Stimulated activated CD8-positive, alpha-beta memory T cell treated with anti-CD3 and anti-CD28 coated beads, Interleukin-7, amount 100 ng/mL, for 1 hour (primary cell): ENCODE measurements around the gene CDSN.
A peak's percentile ranks its signal among the peaks of the same experiment; 100 is the strongest.

Source experiments
- DNase-seq, 2 donors: peaks; one replicate each; pipeline ENCODE4 v3.0.0-alpha.2; 2020; ENCODE audit warnings: low read depth in 2 of 2

CDSN gene

GRCh38 chr6:31144970-31145340 is 24.7 kb upstream of the CDSN start:
- DNase-seq = no peak

GRCh38 chr6:31144296-31144969 is 24.2 kb upstream of the CDSN start:
- no peak for DNase-seq

DNA sequence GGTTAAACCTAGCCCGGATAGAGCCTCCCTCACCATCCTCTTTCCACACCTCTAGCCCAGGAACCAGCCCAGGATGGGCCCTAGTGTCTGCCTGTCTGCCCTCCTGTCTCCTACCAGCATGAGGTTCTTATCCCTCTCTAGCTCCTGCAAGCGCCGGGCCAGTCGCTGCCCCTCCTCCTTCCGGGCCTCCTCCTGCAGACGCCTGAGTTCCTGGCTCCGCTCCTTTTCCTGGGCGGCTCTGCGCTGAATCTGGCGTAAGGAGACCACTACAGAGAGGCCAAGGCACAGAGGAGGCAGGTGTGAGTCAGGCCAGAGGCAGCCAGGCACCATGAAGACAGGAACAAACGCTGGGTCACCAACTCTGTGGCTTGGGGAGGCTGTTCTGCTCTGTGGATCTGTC is 22.9 kb upstream of the CDSN start:
- no peak for DNase-seq

DNA sequence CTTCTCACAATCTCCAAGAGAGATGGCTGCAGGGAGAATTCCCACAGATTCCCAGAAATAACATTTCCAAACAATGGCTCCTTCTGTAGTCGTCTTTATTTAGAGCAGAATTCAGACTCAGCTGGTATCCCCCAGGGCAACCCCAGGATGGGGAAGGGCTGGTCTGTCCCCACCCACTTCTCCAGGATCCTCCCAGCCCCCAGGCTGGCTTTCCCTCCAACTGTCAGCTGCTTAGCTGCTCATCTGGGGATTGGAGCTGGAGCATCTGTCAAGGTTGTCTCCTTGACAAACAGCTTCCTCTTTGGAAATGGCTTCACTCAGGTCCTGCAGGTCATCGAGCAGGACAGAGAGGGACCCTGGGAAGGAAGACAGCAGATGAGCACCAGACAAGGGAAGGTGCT is 22.1 kb upstream of the CDSN start:
- no peak for DNase-seq

- DNase-seq = no peak
Measured at GRCh38 chr6:31140643-31141042, 20.4 kb upstream of the CDSN start.

- no peak for DNase-seq
Measured at GRCh38 chr6:31139599-31139998, 19.4 kb upstream of the CDSN start.

DNA sequence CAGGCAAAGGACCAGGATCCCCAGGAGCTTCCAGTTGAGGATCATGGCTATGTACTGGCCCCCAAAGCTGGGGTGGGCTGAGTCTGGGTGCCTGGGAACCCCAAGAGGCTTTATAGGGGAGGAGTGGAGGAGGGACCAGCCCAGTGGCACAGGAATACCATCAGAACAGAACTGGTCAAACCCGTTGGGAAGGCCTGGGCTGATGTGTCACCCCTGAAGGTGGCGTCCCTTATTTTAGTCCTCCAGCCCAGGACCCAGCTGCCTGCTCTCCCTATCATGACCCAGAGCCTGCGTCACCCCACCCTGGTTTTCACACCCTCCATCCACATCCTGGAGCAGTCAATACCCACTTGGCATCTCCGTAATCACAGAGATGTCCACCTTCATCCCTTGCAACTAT is 18.7 kb upstream of the CDSN start, which contains the start of gene PSORS1C2:
PSORS1C2 (minus strand) TSS at position 85 of the 400 bp plus-strand sequence; CDS start at position 45, 40 bp downstream.
- DNase-seq = no peak

DNA sequence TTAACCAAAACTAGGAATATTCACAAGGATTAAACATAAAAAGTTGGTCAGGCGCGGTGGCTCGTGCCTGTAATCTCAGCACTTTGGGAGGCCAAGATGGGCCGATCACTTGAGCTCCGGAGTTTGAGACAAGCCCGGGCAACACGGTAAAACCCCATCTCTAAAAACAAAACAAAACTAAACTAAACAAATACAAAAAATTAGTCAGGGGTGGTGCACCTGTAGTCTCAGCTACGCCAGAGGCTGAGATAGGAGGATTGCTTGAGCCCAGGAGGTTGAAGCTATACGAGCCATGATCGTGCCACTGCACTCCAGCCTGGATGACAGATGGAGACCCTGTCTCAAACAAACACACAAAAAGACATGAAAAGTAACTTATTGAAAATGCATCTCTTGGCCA is 15.5 kb upstream of the CDSN start:
- DNase-seq = no peak

DNA sequence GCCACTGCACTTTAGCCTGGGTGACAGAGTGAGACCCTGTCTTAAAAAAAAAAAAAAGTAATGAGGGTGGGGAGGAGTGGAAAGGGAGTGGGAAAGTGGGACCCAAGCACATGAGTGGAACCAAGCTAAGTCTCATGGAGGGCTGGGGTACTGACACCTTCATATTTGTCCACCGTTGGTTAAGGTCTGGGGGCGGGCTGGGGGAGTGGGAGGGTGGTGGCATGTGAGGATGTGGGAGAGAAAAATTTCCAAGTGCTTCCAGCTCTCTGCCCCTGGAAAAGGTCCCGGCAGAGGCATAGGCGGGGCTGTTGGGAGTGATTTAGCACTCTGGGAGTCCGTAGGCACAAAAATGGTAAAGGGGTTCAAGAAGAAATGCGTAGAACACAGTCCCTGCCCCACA is 12.6 kb upstream of the CDSN start:
- DNase-seq = no peak

- no peak for DNase-seq
Measured at GRCh38 chr6:31131595-31131994, 11.3 kb upstream of the CDSN start.

DNA sequence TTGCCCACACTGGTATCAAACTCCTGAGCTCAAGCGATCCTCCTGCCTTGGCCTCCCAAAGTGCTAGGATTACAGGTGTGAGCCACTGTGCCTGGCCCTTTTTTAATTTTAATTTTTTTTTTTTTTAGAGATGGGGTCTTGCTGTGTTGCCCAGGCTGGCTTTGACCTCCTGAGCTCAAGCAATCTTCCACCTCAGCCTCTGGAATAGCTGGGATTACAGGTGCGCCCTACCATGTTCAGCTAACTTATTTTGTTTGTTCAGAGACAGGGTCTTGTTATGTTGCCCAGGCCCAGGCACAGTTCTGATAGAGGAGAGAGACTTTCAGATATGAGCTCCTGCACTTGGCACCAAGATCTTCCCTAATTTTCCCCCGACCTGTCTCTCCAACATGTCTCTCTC is 10.5 kb upstream of the CDSN start:
- no peak for DNase-seq

DNA sequence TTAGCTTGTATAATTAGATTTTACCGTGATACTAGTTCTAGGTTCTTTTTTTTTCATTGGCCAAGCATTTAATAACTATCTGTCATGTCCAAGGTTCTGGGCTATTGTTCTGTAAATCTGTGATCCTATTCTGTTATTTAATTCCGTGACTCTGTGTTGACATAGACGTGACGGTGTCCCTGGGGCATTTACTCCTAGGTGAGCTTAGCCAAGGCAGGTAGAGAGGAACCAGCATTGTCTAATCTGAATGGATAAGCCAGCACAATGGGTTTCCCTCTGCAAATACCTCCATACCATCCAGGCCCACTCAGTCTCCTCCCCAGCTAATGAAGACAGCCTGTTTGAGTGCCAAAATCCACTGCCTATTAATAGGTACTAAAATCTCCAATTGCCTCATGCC is 8.9 kb upstream of the CDSN start:
- DNase-seq = no peak

DNA sequence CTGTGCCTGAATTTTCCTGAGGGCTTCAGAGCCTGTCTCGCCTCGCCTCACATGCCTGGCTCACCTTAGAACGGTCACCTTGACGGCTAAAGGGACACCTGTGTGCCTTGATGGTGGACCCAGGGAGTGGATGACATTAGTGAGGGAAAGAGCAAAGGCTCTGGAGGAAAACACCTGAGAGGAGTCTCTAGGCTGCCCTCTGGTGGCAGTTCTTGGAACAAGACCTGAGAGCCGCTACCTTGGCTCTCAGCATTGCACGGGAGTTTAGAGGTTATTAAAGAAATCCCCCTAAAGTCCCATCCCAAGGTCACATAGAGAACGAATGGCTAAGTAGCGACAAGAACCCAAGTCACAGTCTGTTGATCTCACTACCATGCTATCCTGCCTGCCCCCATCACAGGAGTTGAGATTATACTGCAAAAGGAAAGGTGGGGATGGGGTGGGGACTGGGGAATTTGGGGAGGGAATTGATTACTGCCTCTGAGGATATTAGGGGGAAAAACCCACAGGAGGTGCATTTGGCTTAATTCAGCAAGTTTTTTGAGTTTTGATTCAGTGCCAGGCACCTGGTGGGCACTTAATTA is 7.9 kb upstream of the CDSN start:
- peak; percentile 48 to 52 for DNase-seq

DNA sequence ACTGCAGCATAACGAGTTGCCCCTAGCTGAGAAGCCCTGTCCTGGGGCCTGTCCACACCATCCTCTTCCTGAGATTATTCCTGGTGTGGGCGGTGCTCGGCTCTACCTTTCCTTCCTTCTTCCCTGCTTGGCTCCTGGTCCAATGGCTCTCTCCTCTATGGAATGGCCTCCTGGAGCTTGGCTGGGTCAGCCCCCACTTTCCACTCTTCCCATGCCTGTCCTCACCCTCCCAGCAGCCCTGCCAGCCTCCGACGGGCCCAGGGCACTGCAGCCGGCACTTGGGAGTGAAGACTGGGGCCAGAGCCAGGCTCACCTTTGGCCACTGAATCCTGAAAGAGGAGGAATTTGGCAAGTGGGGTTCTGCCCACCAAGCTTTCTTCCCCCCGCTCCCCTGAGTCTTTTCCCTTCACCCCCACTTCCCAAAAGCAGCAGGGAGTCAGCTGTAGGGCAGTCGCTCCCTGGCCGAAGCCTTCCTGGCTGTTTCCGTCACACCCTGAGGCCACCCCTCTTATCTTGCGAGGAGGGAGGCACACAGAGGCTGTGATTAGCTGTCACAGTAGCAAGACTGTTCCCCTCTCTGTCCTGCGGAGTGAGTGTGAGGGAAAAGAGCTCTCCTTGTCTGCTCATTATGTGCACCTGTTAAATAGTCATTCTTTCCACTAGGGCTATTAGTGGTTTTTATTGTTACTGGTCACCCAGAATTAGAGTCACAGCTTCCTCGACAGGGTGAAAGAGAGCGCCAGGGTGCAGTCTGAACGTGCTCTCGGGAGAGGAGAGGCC is 6.3 kb upstream of the CDSN start:
- DNase-seq = no peak

DNA sequence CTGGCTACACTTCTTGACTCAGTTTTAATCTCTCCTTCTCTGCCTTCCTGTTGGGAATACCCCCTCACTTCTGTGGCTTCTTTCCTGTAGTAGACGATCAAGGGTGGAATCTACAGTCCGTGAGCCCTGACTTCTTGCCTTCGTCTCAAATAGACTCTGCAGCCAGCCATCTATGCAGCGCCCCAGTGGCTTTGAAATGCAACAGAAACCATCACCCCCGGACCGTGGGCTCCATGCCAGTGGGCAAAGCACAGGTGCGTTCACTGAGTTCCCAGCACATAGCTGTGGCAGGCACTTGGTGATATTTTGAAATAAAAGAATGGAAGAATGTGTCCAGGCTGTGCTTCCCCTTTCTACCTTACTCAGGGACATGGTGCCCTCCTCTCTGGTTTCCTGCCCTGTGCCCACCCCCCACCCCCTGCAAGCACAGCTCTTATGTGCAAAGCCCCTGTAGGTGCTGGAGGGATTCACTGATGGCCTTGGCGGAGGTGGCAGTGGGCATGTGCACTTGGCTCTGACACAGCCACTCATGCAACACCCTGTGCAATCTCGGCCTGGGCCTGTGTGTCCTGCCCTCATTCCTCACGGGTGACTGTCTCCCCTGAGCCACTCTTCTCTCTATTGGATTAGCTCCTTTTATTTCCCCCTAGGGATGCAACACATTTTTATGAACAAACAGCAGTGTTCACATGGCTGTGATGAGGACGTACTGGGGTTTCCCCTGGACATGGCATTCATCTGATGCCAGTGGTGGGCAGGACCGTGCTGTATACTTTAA is 5.5 kb upstream of the CDSN start:
- DNase-seq = no peak

- no peak for DNase-seq
Measured at GRCh38 chr6:31125162-31125561, 4.9 kb upstream of the CDSN start.

DNA sequence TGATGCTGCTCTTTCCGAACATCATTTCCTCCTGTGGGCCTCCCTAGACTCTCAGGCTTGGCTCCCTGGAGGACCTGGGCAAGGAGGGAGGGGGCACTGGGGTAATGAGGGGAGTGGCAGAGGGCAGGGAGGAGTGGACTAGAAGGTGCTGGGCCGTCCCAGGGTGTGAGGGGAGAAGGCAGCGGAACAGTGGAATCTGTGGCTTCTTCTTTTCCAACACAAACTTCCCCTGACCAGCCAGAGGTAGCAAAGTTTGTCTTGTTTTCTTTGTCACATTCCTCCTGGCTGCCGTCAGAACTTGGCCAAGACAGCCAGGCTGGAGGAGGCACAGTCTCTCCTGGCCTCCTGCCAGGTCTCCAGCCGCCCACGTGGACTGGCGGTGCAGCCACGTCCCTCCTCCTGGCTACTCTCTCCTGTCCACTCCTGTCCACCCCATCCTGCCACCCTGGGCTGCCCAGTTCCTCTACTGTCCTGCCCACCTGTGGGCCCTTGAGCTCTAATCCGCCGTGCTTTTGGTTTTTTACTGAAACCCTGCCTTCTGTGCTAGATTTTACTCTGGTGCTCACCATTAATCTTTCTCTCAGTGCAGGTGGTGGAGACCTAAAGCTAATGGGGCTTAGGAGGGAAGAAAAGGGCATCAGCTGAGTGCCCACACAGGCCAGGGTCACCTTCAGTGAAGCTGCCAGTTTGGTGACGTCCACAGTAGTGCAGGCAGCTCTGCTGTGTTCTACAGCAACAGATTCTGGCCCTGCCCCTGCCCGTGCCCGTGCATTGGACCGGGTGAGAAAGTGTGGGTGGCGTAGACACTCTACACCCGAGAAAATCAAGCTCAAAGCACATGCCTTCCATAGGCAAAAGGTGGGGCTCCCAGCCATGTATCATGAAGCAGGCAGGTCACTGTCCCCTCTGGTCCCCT is 2.8 kb upstream of the CDSN start:
- no peak for DNase-seq

GRCh38 chr6:31121131-31121790 is 1.0 kb upstream of the CDSN start:
- no peak for DNase-seq

DNA sequence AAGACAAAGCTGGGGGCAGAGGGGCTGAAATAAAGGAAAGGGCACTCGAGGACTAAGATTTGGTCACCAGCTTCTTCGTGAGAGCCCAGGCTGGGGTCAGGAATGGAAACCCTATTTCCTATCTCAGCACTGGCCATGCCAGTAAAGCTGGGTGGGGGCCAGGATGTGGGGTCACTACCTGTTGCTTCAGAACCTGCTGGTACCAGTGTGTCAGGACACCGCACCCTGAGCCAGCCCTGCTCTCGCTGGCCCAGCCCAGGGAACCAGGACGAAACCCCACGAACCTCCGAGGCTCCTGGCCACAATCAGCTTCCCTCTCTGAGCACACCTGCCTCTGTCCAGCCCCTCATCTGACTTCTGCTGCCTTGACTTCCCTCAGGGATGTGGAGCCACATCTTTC is 2.1 kb downstream of the CDSN start:
- DNase-seq = no peak

DNA sequence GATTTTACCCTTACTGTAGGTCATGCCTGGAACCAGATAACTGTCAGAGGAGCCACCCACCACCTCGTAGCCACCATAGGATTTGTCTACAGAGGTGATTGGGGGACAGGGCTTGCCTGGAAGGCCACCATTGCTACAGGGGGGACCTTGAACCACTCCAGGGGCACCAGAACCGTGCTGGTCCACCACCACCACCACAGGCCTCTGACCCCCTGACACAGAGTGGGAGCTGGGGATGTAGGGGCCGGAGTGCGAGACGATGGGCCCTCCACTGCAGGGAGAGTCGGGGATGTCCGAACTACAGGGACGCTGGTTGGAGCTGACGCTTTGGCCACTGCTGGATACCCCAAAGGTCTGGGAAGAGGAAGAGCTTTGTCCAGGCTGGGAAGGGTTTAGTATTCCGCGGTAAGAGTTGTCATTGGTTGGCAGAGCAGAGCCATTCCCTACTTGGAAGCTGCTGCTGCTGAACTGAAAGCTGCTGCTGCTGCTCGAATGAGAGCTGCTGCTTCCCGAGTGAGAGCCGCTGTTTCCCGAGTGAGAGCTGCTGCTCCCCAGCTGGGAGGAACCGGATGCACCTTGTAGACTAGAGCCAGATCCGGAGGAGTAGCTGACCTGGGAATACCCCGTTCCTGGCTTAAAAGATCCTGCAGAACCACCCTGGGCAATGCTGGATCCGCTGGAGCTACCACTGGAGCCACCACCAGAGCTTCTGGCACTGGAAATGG is 3.4 kb downstream of the CDSN start:
- no peak for DNase-seq
